ENCODE data around the gene RDH5.

- TF ChIP-seq BHLHE40 (IDR thresholded peaks at IDR 0.05; ENCODE audit: borderline replicate concordance) (no peak), SP1 (IDR thresholded peaks at IDR 0.05) (no peak), TARDBP (IDR thresholded peaks at IDR 0.05) (no peak), FOXA1 (IDR thresholded peaks at IDR 0.05) (no peak), HDGF (IDR thresholded peaks at IDR 0.05; ENCODE audit: borderline replicate concordance) (no peak), FOXK2 (IDR thresholded peaks at IDR 0.05) (no peak), SUZ12 (IDR thresholded peaks at IDR 0.05) (no peak), ARNT (IDR thresholded peaks at IDR 0.05) (no peak)
These were observed 38.8 kb upstream of the RDH5 start for GRCh38 chr12:55681142-55682077.

All from HEK293T (cell line).